Transverse colon (tissue), 4 donors: Measurements from ENCODE around the gene CNTN5.

ENCODE experiments used
- POLR2AphosphoS5 ChIP-seq, 3 donors: sonication (generic); formaldehyde crosslinking; IDR thresholded peaks; one replicate each; pipeline ENCODE4 v1.6.1; 2016; ENCODE audit warnings: antibody characterized with exemption in 3 of 3
- TF ChIP-seq, protein P1 (sequence below), 5 experiments: fragments of 200-600 bp in 3 of 5; fragments of 450-650 bp in 2 of 5; sonication (generic) in 3 of 5; IDR thresholded peaks; 1 replicate in 2 of 5; 2 replicates in 3 of 5; pipeline ENCODE4 v1.5.1; 2016 to 2017; ENCODE audit warnings: antibody characterized with exemption in 5 of 5, inconsistent platforms in 3 of 5, mild to moderate bottlenecking in 2 of 5, moderate library complexity in 1 of 5

DNA sequence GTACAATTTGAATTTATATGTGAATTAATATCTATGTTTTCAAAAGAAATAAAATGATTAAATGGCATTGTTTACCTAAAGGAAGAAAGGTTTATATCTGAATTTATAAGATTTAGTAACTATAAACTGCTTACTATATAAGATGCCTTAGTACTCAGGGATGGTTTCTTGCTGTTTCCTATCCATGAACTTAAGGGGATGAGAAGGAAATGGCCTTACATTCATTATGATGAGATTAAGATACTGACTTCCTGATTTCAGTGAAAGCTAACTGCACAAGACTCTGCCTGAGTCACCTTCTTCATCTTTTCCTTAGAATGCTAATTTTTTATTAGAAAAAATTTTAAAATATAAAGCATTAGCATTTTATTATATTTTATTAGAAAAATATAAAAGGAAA is 1060.1 kb downstream of the CNTN5 start:
- TF ChIP-seq, protein P1, sequence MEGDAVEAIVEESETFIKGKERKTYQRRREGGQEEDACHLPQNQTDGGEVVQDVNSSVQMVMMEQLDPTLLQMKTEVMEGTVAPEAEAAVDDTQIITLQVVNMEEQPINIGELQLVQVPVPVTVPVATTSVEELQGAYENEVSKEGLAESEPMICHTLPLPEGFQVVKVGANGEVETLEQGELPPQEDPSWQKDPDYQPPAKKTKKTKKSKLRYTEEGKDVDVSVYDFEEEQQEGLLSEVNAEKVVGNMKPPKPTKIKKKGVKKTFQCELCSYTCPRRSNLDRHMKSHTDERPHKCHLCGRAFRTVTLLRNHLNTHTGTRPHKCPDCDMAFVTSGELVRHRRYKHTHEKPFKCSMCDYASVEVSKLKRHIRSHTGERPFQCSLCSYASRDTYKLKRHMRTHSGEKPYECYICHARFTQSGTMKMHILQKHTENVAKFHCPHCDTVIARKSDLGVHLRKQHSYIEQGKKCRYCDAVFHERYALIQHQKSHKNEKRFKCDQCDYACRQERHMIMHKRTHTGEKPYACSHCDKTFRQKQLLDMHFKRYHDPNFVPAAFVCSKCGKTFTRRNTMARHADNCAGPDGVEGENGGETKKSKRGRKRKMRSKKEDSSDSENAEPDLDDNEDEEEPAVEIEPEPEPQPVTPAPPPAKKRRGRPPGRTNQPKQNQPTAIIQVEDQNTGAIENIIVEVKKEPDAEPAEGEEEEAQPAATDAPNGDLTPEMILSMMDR (IDR thresholded peaks at IDR 0.05): no peak
- no peak for TF ChIP-seq POLR2AphosphoS5 (IDR thresholded peaks at IDR 0.05)
